HCT116 (cell line): ENCODE measurements around the gene TSPOAP1. TPM values are rescaled to one million over a fixed set of nuclear protein-coding genes. Genes with fewer than 3 reads are reported as not detected.

Experiments
- ATAC-seq: fragments of 200-7000 bp; cut with Tn5 transposase; 2 replicates; pipeline ENCODE4 v1.9.1; 2020; ENCODE audit warnings: mild to moderate bottlenecking, moderate library complexity
- BruUV-seq: library from RNA; stranded (reverse); fragments of 400-500 nt; replicated peaks from 2 replicates; lab custom pipeline; 2021; lab: Mats Ljungman, UMichigan
- CTCF ChIA-PET: fragments of 300-600 bp; sonication (Branson Sonifier 250); formaldehyde crosslinking; loops from one replicate; lab custom pipeline; 2021; ENCODE audit warnings: antibody characterized with exemption; lab: Charles Lee
- POLR2A ChIA-PET: fragments of 300-600, 350-600 bp; sonication (Branson Sonifier 250); formaldehyde crosslinking; loops from one replicate; lab custom pipeline; 2021; ENCODE audit warnings: antibody characterized with exemption; lab: Charles Lee
- RAD21 ChIA-PET, 2 experiments: fragments of 300-600 bp; sonication (Branson Sonifier 250); formaldehyde crosslinking; loops; one replicate each; lab custom pipeline; 2023; ENCODE audit warnings: low total read pairs in 2 of 2; ENCODE audit not compliant: uncharacterized antibody in 2 of 2, unreplicated experiment in 2 of 2, low non-redundant PET in 1 of 2; lab: Charles Lee
- DNase-seq: peaks from one replicate; pipeline ENCODE4 v3.0.0-alpha.2; 2010; ENCODE audit warnings: low read depth, low spot score
- H2AFZ ChIP-seq: fragments of 200-600 bp; shearing (Covaris generic), sonication (generic); 2 replicates; pipeline ENCODE4 v1.6.1; 2017; ENCODE audit warnings: low read depth, mixed run types, mixed read lengths, antibody characterized with exemption, low read length; ENCODE audit not compliant: poor library complexity, severe bottlenecking
- H3K27ac ChIP-seq: 2 replicates; pipeline ENCODE4 v1.5.1; 2012; ENCODE audit warnings: low read depth, low read length
- H3K27me3 ChIP-seq: fragments of 200-600 bp; sonication (generic); 2 replicates; pipeline ENCODE4 v1.6.1; 2016; ENCODE audit warnings: mixed run types, low read length, mixed read lengths; ENCODE audit not compliant: insufficient read depth
- H3K36me3 ChIP-seq, 2 experiments: fragments of 200-500 bp in 1 of 2; fragments of 200-600 bp in 1 of 2; sonication (Bioruptor generic) in 1 of 2; sonication (generic) in 1 of 2; 2 replicates each; pipeline versions ENCODE4 v1.5.1 to v1.6.1; 2014 to 2016; ENCODE audit warnings: low read length in 2 of 2, inconsistent platforms in 1 of 2, mixed read lengths in 1 of 2, mixed run types in 1 of 2; ENCODE audit not compliant: insufficient read depth in 2 of 2, control insufficient read depth in 1 of 2
- H3K4me1 ChIP-seq, 2 experiments: fragments of 200-600 bp in 1 of 2; sonication (generic) in 1 of 2; 2 replicates each; pipeline versions ENCODE4 v1.5.1 to v1.6.1; 2012 to 2017; ENCODE audit warnings: low read length in 2 of 2, inconsistent platforms in 1 of 2, mild to moderate bottlenecking in 1 of 2, mixed read lengths in 1 of 2, mixed run types in 1 of 2, moderate library complexity in 1 of 2; ENCODE audit not compliant: insufficient read depth in 2 of 2, control insufficient read depth in 1 of 2
- H3K4me2 ChIP-seq: fragments of 200-600 bp; sonication (generic); 2 replicates; pipeline ENCODE4 v1.6.1; 2017; ENCODE audit warnings: mixed run types, low read length, mixed read lengths
- H3K4me3 ChIP-seq, 2 experiments: fragments of 200-600 bp in 1 of 2; sonication (generic) in 1 of 2; replicated peaks in 1 of 2; 2 replicates each; pipeline ENCODE4 v1.5.1; 2011 to 2016; ENCODE audit warnings: low read length in 2 of 2, control low read depth in 1 of 2, low read depth in 1 of 2, mild to moderate bottlenecking in 1 of 2, mixed read lengths in 1 of 2, mixed run types in 1 of 2
- H3K79me2 ChIP-seq: fragments of 200-600 bp; sonication (generic); 2 replicates; pipeline ENCODE4 v1.6.1; 2017; ENCODE audit warnings: mild to moderate bottlenecking, mixed run types, low read length, moderate library complexity, mixed read lengths; ENCODE audit not compliant: insufficient read depth
- H3K9ac ChIP-seq: fragments of 200-600 bp; sonication (generic); 2 replicates; pipeline ENCODE4 v1.6.1; 2016; ENCODE audit warnings: low read length, mixed read lengths
- H3K9me2 ChIP-seq: fragments of 200-600 bp; sonication (generic), shearing (Covaris generic); 2 replicates; pipeline ENCODE4 v1.6.1; 2017; ENCODE audit warnings: mixed run types, mild to moderate bottlenecking, moderate library complexity; ENCODE audit not compliant: insufficient read depth
- H3K9me3 ChIP-seq, 2 experiments: fragments of 200-500 bp in 1 of 2; fragments of 200-600 bp in 1 of 2; sonication (Bioruptor generic) in 1 of 2; sonication (generic) in 1 of 2; 2 replicates each; pipeline ENCODE4 v1.6.1; 2014 to 2017; ENCODE audit warnings: low read length in 2 of 2, mixed read lengths in 2 of 2, inconsistent platforms in 1 of 2, low read depth in 1 of 2, mild to moderate bottlenecking in 1 of 2, mixed run types in 1 of 2, moderate library complexity in 1 of 2; ENCODE audit not compliant: control insufficient read depth in 1 of 2, insufficient read depth in 1 of 2
- H4K20me1 ChIP-seq: fragments of 200-600 bp; sonication (generic), shearing (Covaris generic); 2 replicates; pipeline ENCODE4 v1.6.1; 2017; ENCODE audit warnings: mixed run types, mild to moderate bottlenecking, moderate library complexity; ENCODE audit not compliant: insufficient read depth
- ELF1 ChIP-seq: IDR thresholded peaks from 2 replicates; pipeline ENCODE4 v1.6.1; 2012; ENCODE audit warnings: low read depth, borderline replicate concordance
- EZH2 ChIP-seq: fragments of 200-600 bp; sonication (generic); IDR thresholded peaks from 2 replicates; pipeline ENCODE4 v1.6.1; 2017; ENCODE audit warnings: antibody characterized with exemption, mixed run types
- MAX ChIP-seq: IDR thresholded peaks from 2 replicates; pipeline ENCODE4 v1.6.1; 2012
- POLR2A ChIP-seq: IDR thresholded peaks from 2 replicates; pipeline ENCODE4 v1.7.0; 2011; ENCODE audit warnings: borderline replicate concordance; ENCODE audit not compliant: insufficient read depth, insufficient read length; ENCODE audit errors: extremely low read depth
- POLR2AphosphoS5 ChIP-seq: IDR thresholded peaks from 2 replicates; pipeline ENCODE4 v1.6.1; 2011; ENCODE audit warnings: mild to moderate bottlenecking, low read depth, low read length, moderate library complexity
- intact Hi-C: fragments of 100-400 bp; cut with micrococcal nuclease; formaldehyde crosslinking; loops from 2 replicates; pipeline ENCODE4 v1.10.0; 2022
- total RNA-seq: library from RNA; stranded (reverse); gene quantifications from one replicate; pipeline ENCODE4 v1.2.1, GENCODE V29; 2021; ENCODE audit not compliant: unreplicated experiment
- TF ChIP-seq, protein P1 (sequence below): IDR thresholded peaks from 2 replicates; pipeline ENCODE4 v1.6.1; 2011; ENCODE audit warnings: mild to moderate bottlenecking, low read length, moderate library complexity; ENCODE audit not compliant: insufficient replicate concordance; ENCODE audit errors: extremely low read depth

The TSPOAP1 gene
- total RNA-seq, 1 experiment from 2014 or later: 0.27 TPM

GRCh38 chr17:58373923-58374322 lies 45.3 kb upstream of the TSPOAP1 start:
- no TSS peak for BruUV-seq
- no peaks in the 10 kb centered on the region for H3K9me3 ChIP-seq
- H3K4me1 ChIP-seq: peaks cover 30 to 33% of the 10 kb centered on the region in 2 experiments
- no peak overlapping the region for H3K9ac ChIP-seq
- DNase-seq (no peak), ATAC-seq (no peak)
- TF ChIP-seq, protein P1, sequence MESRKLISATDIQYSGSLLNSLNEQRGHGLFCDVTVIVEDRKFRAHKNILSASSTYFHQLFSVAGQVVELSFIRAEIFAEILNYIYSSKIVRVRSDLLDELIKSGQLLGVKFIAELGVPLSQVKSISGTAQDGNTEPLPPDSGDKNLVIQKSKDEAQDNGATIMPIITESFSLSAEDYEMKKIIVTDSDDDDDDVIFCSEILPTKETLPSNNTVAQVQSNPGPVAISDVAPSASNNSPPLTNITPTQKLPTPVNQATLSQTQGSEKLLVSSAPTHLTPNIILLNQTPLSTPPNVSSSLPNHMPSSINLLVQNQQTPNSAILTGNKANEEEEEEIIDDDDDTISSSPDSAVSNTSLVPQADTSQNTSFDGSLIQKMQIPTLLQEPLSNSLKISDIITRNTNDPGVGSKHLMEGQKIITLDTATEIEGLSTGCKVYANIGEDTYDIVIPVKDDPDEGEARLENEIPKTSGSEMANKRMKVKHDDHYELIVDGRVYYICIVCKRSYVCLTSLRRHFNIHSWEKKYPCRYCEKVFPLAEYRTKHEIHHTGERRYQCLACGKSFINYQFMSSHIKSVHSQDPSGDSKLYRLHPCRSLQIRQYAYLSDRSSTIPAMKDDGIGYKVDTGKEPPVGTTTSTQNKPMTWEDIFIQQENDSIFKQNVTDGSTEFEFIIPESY: no peak
- TF ChIP-seq EZH2 (no peak), MAX (no peak), POLR2A (no peak)
- no peak overlapping the region for H2AFZ ChIP-seq
- ChIA-PET CTCF (no interaction called here), POLR2A (no interaction called here), RAD21 (no interaction called here)
- H3K9me2 ChIP-seq: no peaks in the 10 kb centered on the region
- no peaks in the 10 kb centered on the region for H3K27me3 ChIP-seq
- no peak overlapping the region for H3K4me2 ChIP-seq
- peaks cover 75% of the 10 kb centered on the region for H3K79me2 ChIP-seq
- H3K4me3 ChIP-seq: no peak overlapping the region
- intact Hi-C loops: no loop called here
- H3K36me3 ChIP-seq: peaks cover 0 to 26% of the 10 kb centered on the region in 2 experiments; a peak in 3 of 4 replicates
- no peaks in the 10 kb centered on the region for H4K20me1 ChIP-seq
- H3K27ac ChIP-seq: no peak overlapping the region

GRCh38 chr17:58373003-58373402 lies 44.4 kb upstream of the TSPOAP1 start:
- RAD21 ChIA-PET: no interaction called here
- no TSS peak for BruUV-seq
- POLR2A ChIA-PET: interaction anchor here (1.4 kb wide), 1 partner anchor 44 kb away, joined by 3 read pairs; the partner anchor contains the start of gene RNF43
- Histone ChIP-seq H2AFZ (no peak overlapping the region), H3K9me2 (no peaks in the 10 kb centered on the region), H3K4me2 (no peak overlapping the region), H3K9me3 (no peaks in the 10 kb centered on the region), H3K4me1 (peaks cover 21 to 23% of the 10 kb centered on the region in 2 experiments), H3K4me3 (no peak overlapping the region), H3K9ac (no peak overlapping the region), H4K20me1 (no peaks in the 10 kb centered on the region), H3K79me2 (peaks cover 72% of the 10 kb centered on the region), H3K27ac (no peak overlapping the region), H3K27me3 (no peaks in the 10 kb centered on the region), H3K36me3 (peaks cover 0 to 28% of the 10 kb centered on the region in 2 experiments; a peak in 3 of 4 replicates)
- intact Hi-C loops: no loop called here
- no peak for DNase-seq
- no peak; the same call in 1 of the 2 replicates for ATAC-seq
- CTCF ChIA-PET: no interaction called here
- 0 out of 2 replicates have a peak, but pooled peaks have one; percentile 12 for TF ChIP-seq POLR2AphosphoS5
- TF ChIP-seq ELF1: no peak
